Pulmonary artery endothelial cell (primary cell): ENCODE results near the gene VPS35. TPM values are rescaled to one million over a fixed set of nuclear protein-coding genes. Genes with fewer than 3 reads are reported as not detected.

Experiments used
- DNase-seq: peaks from one replicate; pipeline ENCODE4 v3.0.0-alpha.2; 2011; ENCODE audit warnings: low read depth, low spot score
- total RNA-seq: library from RNA; depleted of rRNA; stranded (reverse); fragments of >200 nt; gene quantifications from 2 replicates; pipeline ENCODE4 v1.2.3, GENCODE V29; 2014

Gene VPS35
- total RNA-seq, 1 donor from 2014 or later: 72.3 TPM

DNA sequence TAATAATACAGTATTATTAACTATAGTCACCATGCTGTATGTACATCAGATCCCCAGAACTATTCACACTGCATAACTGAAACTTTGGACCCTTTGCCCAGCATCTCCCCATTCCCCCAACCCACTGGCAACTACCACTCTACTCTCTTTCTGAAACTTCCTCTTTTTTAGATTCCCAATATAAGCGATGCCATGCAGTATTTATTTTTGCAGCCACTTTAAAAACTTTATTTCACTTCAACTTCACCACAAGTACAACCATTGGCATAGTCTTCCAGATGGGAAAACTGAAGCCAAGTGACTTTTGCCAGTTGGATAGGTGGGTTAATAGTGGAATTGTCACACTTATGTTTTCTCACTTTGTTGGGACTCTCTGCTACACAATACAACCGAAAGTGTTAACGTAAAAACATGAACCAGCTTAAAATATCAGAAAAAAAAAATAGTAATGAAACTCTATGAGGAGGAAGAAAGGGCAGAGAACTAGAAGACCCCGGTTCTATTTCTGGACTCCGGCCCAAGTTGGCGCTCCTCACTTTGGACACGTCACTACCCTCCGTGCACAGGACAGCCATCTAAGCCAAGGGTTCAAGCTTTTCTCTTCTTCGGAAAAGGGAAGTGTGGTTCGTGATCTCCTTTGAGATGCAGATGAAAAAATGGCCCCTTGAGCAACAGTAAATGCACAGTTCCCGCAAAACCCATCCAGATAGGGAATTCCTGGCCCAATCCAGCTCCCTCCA lies 68.5 kb downstream of the VPS35 start:
- DNase-seq: no peak

DNA sequence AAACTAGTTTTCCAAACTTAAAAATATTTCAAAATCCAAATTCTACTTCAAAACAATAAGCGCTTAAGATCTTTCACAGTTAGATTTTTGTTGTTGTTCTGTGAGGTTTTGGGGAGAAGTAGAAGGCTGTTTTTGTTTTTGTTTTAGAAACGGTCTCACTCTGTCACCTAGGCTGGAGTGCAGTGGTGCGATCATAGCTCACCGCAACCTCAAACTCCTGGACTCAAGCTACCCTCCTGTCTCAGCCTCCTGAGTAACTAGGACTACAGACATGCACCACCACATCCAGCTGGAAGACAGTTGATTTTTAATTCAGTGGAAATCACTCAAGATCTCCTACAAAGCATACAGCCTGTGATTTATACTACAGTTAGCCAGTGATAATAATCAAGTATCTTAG lies 70.5 kb downstream of the VPS35 start:
- DNase-seq: no peak

DNA sequence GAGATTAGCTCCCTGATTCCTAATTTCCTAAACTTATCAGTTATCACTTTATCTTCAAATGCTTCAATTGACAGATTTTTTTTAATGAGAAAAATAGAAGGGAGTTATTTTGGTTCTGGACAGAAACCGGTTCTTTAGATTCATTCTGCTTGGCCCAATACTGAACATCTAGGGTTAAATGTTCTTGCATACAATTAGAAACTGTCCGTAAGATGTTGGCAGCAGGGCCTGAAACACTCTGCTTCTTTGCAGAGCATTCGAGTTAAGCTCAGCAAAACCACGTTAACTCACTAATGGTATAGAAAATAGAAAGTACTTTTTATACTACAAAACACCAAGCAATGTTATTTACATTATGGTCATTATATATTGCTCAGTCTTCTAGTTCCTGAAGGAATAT lies 75.0 kb downstream of the VPS35 start:
- DNase-seq: no peak

DNA sequence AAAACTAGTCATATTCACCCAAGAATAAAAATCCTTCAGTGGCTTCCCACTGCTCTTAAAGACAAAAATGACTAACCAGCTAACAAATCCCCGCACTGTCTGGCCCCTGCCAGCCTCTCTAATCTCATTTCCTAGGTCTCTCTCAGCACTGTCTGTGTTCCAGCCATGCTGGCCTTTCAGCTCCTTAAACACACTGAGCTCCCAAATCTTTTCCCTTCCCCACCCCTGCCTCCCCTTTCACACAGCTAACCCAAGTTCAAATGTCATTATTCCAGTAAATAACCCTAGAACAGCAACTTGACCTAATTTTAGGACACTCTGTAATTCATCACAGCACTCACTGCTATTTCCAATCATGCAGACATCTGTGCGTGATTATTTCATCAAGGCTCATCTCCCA lies 75.6 kb downstream of the VPS35 start:
- no peak for DNase-seq

DNA sequence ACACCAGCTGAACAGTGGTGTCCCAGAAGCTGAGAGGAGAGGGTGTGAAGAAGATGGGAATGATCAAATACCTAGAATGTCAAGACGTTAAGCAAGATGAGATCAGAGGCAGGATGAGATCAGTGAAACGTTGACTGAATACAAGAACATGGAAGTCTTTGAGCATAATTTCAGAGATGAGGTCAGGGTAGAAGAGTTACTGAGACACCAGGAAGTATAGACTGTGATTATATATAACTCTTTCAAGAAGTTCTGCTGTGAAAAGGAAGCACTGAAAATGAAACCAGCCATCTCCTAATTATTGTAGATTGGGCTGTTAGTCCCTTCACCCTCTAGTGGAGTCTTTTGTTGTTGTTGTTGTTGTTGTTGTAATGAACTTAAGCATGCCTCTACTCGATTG lies 76.9 kb downstream of the VPS35 start:
- DNase-seq: no peak

DNA sequence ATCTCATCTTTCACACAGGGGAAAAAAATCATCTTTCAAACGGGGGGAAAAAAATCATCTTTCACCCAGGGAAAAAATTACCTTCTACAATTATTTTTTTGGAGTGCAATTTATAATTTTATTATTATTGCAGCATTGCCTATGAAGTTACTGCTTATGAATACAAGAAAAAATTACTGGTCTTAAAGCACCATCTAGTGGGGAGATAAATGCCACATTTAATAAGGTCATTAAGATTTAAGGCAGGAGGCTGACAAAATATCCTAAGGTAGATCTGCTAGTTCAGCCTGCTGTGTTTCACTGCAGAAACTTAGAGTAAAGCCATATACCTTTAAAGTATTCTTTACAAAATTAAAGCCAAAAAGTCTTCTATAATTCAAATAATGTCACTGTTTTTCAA lies 81.4 kb downstream of the VPS35 start:
- DNase-seq: peak; percentile 32

DNA sequence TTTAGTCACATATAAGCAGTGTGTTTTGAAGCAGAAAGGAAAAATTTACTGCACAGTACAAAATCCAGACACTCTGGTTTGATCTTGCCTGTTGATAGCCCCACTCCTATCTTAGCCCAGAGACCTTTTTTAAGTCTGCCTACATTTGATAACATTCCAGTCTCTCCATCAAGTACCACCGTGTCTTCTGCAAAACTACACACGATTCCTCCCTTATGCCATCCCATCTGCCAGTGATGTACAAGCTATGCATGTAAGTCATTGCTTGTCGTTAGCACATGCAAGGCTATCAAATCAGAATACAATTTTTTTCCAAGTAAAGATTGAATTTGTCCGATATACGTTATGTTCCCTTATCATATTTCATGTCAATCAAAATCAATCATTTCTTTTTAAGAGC lies 82.7 kb downstream of the VPS35 start:
- DNase-seq: no peak

Other genes with a start within 250 kb of the VPS35 start
- gene SHCBP1, start 67.8 kb downstream of the VPS35 start, total RNA-seq: 26.8 and 57.3 TPM in 2 replicates
- gene ORC6, start 481 bp upstream of the VPS35 start, total RNA-seq: 14.0 and 16.0 TPM in 2 replicates
- gene MYLK3, start 59.2 kb upstream of the VPS35 start, total RNA-seq: under 0.01 and 0.04 TPM in 2 replicates
- 5.9 and 9.3 TPM in 2 replicates for gene C16orf87, start 142.0 kb upstream of the VPS35 start, total RNA-seq
- 13.5 and 15.2 TPM in 2 replicates for gene GPT2, start 195.2 kb upstream of the VPS35 start, total RNA-seq